ENCODE results near the gene LRRTM3. TPM values are rescaled to one million over a fixed set of nuclear protein-coding genes. Genes with fewer than 3 reads are reported as not detected.

The LRRTM3 gene
- total RNA-seq, 1 donor from 2014 or later: not detected

- DNase-seq (ENCODE audit: low read depth): no peak
- H3K36me3 ChIP-seq (ENCODE audit: control insufficient read depth, insufficient read depth, low read length): no peaks in the 10 kb centered on the region
- no peaks in the 10 kb centered on the region for H3K27me3 ChIP-seq (ENCODE audit: control insufficient read depth, insufficient read depth, low read length)
- TF ChIP-seq CTCF (IDR thresholded peaks at IDR 0.05; ENCODE audit: insufficient read depth, low read length, poor library complexity, severe bottlenecking): no peak
- H3K4me3 ChIP-seq (ENCODE audit: low read depth, low read length): no peak overlapping the region
Measured at GRCh38 chr10:67079126-67079525, 153.3 kb downstream of the LRRTM3 start.

GRCh38 chr10:67086327-67087134 lies 160.7 kb downstream of the LRRTM3 start:
- DNase-seq (ENCODE audit: low read depth): no peak
- no peaks in the 10 kb centered on the region for H3K27me3 ChIP-seq (ENCODE audit: control insufficient read depth, insufficient read depth, low read length)
- no peak overlapping the region for H3K4me3 ChIP-seq (ENCODE audit: low read depth, low read length)
- no peak for TF ChIP-seq CTCF (IDR thresholded peaks at IDR 0.05; ENCODE audit: insufficient read depth, low read length, poor library complexity, severe bottlenecking)
- H3K36me3 ChIP-seq (ENCODE audit: control insufficient read depth, insufficient read depth, low read length): no peaks in the 10 kb centered on the region

- no peak overlapping the region for H3K4me3 ChIP-seq (ENCODE audit: low read depth, low read length)
- DNase-seq (ENCODE audit: low read depth): no peak
- no peaks in the 10 kb centered on the region for H3K36me3 ChIP-seq (ENCODE audit: control insufficient read depth, insufficient read depth, low read length)
- TF ChIP-seq CTCF (IDR thresholded peaks at IDR 0.05; ENCODE audit: insufficient read depth, low read length, poor library complexity, severe bottlenecking): no peak
- no peaks in the 10 kb centered on the region for H3K27me3 ChIP-seq (ENCODE audit: control insufficient read depth, insufficient read depth, low read length)
Measured at GRCh38 chr10:67087135-67087425, 161.2 kb downstream of the LRRTM3 start.

DNA sequence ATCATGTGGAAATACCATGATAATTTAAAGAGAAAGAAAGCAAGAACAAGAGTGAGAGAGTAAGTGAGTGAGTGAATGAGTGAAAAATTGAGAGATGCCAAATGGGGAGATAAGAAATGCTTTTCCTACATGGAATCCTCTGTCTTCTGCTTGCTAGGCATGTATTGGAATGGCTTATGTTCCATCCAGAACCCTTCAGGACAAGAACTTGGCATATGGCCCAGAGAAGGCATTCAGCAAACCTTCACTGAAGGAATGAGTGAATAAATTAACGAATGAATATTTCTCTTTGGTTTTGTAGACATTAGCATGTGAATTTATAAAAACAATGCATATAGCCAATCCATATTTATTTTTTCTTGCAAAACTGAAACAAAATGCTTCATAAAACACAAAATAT lies 162.2 kb downstream of the LRRTM3 start:
- no peak for DNase-seq (ENCODE audit: low read depth)
- H3K36me3 ChIP-seq (ENCODE audit: control insufficient read depth, insufficient read depth, low read length): no peaks in the 10 kb centered on the region
- H3K27me3 ChIP-seq (ENCODE audit: control insufficient read depth, insufficient read depth, low read length): no peaks in the 10 kb centered on the region
- no peak for TF ChIP-seq CTCF (IDR thresholded peaks at IDR 0.05; ENCODE audit: insufficient read depth, low read length, poor library complexity, severe bottlenecking)
- H3K4me3 ChIP-seq (ENCODE audit: low read depth, low read length): no peak overlapping the region

DNA sequence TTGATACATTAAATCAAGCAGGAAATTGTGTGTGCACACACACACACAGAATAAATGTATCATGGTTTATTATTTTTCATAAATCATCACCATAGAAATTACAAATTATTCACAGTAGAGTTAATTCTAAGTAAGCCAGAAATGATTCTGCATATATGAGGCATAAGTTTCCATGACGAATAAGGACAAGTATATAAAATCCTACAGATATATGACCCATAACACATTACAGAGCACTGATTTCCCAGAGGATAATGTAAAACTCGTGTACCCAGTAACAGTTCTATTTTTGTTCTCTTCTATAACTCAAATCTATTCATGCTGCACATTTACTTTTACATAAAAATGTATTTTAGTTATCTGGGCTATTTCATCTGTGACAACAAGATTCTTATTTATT lies 169.7 kb downstream of the LRRTM3 start:
- no peak overlapping the region for H3K4me3 ChIP-seq (ENCODE audit: low read depth, low read length)
- DNase-seq (ENCODE audit: low read depth): no peak
- H3K36me3 ChIP-seq (ENCODE audit: control insufficient read depth, insufficient read depth, low read length): no peaks in the 10 kb centered on the region
- no peaks in the 10 kb centered on the region for H3K27me3 ChIP-seq (ENCODE audit: control insufficient read depth, insufficient read depth, low read length)
- TF ChIP-seq CTCF (IDR thresholded peaks at IDR 0.05; ENCODE audit: insufficient read depth, low read length, poor library complexity, severe bottlenecking): no peak

GRCh38 chr10:67098461-67098860 lies 172.6 kb downstream of the LRRTM3 start:
- no peaks in the 10 kb centered on the region for H3K27me3 ChIP-seq (ENCODE audit: control insufficient read depth, insufficient read depth, low read length)
- no peak for TF ChIP-seq CTCF (IDR thresholded peaks at IDR 0.05; ENCODE audit: insufficient read depth, low read length, poor library complexity, severe bottlenecking)
- H3K4me3 ChIP-seq (ENCODE audit: low read depth, low read length): no peak overlapping the region
- DNase-seq (ENCODE audit: low read depth): no peak
- no peaks in the 10 kb centered on the region for H3K36me3 ChIP-seq (ENCODE audit: control insufficient read depth, insufficient read depth, low read length)
